ENCODE measurements around the gene IGFBP7.

DNA sequence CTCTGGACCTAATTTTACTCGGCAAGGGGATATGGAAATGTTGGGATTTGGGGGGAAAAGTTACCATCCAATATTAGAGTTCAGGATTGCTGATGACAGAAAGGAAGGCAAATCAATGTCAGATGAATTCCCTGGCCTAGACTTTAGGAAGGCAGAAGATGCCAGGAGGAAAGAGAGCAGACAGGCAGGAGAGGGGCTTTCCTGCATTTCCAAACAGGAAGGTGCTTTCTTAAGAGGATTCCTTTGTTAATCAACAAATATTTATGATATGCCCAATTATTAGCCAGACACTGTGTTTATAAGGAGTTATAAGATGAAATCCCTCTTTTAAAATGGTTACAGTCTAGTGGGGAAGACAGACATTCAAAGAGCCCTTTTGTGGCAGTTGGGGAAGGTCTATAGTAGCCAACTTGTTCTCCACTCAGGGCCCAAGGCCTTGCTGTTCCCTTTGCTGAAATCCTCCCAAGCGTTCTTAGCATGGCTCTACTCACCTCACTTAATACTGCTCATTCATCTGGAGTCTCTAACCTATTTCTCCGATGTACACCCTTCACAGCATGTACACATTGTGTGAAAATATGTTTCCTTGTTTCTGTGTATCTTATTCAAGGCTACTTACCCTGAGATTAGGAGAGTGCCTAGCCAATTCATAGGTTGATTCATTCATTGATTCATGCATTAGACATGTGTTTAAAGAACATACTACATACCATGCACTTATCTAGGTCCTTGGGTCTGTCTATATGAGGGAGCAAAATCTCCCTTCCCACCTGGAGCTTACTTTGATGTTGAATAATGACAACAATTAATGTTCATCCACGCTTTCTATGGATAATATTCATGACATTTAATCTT lies 5.3 kb downstream of the IGFBP7 start:
- TF ChIP-seq, protein P1, sequence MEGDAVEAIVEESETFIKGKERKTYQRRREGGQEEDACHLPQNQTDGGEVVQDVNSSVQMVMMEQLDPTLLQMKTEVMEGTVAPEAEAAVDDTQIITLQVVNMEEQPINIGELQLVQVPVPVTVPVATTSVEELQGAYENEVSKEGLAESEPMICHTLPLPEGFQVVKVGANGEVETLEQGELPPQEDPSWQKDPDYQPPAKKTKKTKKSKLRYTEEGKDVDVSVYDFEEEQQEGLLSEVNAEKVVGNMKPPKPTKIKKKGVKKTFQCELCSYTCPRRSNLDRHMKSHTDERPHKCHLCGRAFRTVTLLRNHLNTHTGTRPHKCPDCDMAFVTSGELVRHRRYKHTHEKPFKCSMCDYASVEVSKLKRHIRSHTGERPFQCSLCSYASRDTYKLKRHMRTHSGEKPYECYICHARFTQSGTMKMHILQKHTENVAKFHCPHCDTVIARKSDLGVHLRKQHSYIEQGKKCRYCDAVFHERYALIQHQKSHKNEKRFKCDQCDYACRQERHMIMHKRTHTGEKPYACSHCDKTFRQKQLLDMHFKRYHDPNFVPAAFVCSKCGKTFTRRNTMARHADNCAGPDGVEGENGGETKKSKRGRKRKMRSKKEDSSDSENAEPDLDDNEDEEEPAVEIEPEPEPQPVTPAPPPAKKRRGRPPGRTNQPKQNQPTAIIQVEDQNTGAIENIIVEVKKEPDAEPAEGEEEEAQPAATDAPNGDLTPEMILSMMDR (IDR thresholded peaks at IDR 0.05) = no peak
- no peak for TF ChIP-seq POLR2A (IDR thresholded peaks at IDR 0.05)

All from uterus (tissue), 2 donors.